Left lobe of liver (tissue), 2 donors: ENCODE results near the gene FAM222B. TPM values are rescaled to one million over a fixed set of nuclear protein-coding genes. Genes with fewer than 3 reads are reported as not detected.
"Not testable (repeated sequence)": the region's sequence is repeated elsewhere in the genome, so short reads cannot be mapped to it uniquely, and the experiment has no call there.

ENCODE experiments used
- ATAC-seq: fragments of 200-7000 bp; cut with Tn5 transposase; one replicate; pipeline ENCODE4 v1.9.1; 2020; ENCODE audit warnings: mild to moderate bottlenecking, moderate library complexity
- DNase-seq: peaks from one replicate; pipeline ENCODE4 v3.0.0-alpha.2; 2020; ENCODE audit warnings: low spot score
- total RNA-seq: library from RNA; stranded (reverse); gene quantifications from one replicate; pipeline ENCODE4 v1.2.1, GENCODE V29; 2021
- donor health status: DM: no; HTN: no; CAD: no; lungs with moderate emphysema.
- donor health status: DM: no; HTN: yes; CAD: no.

The FAM222B gene
- total RNA-seq, 1 donor from 2014 or later, result 6.6 TPM

GRCh38 chr17:28735242-28735722, 107.3 kb downstream of the FAM222B start:
- no peak for DNase-seq

GRCh38 chr17:28734712-28735241, 107.8 kb downstream of the FAM222B start:
- DNase-seq (no peak), ATAC-seq (no peak)

More at GRCh38 chr17:28735242-28735722, 107.3 kb downstream of the FAM222B start:
- no peak for ATAC-seq

- ATAC-seq (no peak), DNase-seq (no peak)
Measured at GRCh38 chr17:28733346-28733745, 109.2 kb downstream of the FAM222B start.

GRCh38 chr17:28729950-28730330, 112.7 kb downstream of the FAM222B start:
- no peak for ATAC-seq
- DNase-seq, result no peak

GRCh38 chr17:28728364-28729200, 114.0 kb downstream of the FAM222B start, which contains the start of gene NEK8:
NEK8 (plus strand) TSS chr17:28728788; CDS start chr17:28728814, 26 bp downstream.
- DNase-seq (peak; percentile 95), ATAC-seq (peak; percentile 70)

- peak; percentile 79 for ATAC-seq
- DNase-seq, result peak; percentile 93
Measured at GRCh38 chr17:28726627-28727491, 115.7 kb downstream of the FAM222B start.

GRCh38 chr17:28726226-28726626, 116.4 kb downstream of the FAM222B start, which contains the start of gene TLCD1:
TLCD1 (minus strand) TSS chr17:28726233; CDS start chr17:28726097, 136 bp downstream.
- ATAC-seq (peak; percentile 58), DNase-seq (peak; percentile 78)

GRCh38 chr17:28725660-28726225, 116.8 kb downstream of the FAM222B start:
- peak; percentile 34 for ATAC-seq
- peak; percentile 77 for DNase-seq

GRCh38 chr17:28725166-28725659, 117.4 kb downstream of the FAM222B start:
- ATAC-seq, result no peak

GRCh38 chr17:28724500-28725165, 118.0 kb downstream of the FAM222B start:
- ATAC-seq (no peak), DNase-seq (no peak)

More at GRCh38 chr17:28725166-28725659, 117.4 kb downstream of the FAM222B start:
- no peak for DNase-seq

GRCh38 chr17:28723836-28724499, 118.6 kb downstream of the FAM222B start:
- not testable (repeated sequence) for ATAC-seq, DNase-seq

GRCh38 chr17:28723159-28723835, 119.3 kb downstream of the FAM222B start:
- ATAC-seq, result no peak
- no peak for DNase-seq

GRCh38 chr17:28722417-28723158, 120.0 kb downstream of the FAM222B start:
- DNase-seq (no peak), ATAC-seq (no peak)

GRCh38 chr17:28720997-28721329, 121.6 kb downstream of the FAM222B start:
- ATAC-seq, result not testable (repeated sequence)

GRCh38 chr17:28720247-28720996, 122.2 kb downstream of the FAM222B start:
- DNase-seq (no peak), ATAC-seq (no peak)

More at GRCh38 chr17:28720997-28721329, 121.6 kb downstream of the FAM222B start:
- DNase-seq, result not testable (repeated sequence)

GRCh38 chr17:28719021-28719433, 123.6 kb downstream of the FAM222B start:
- no peak for DNase-seq
- ATAC-seq, result no peak

- no peak for ATAC-seq
- DNase-seq, result no peak
Measured at GRCh38 chr17:28718333-28719020, 124.1 kb downstream of the FAM222B start.
